ENCODE measurements around the gene ZDHHC21. TPM values are rescaled to one million over a fixed set of nuclear protein-coding genes. Genes with fewer than 3 reads are reported as not detected.

Gene ZDHHC21
- polyA plus RNA-seq, 4 donors: 3.2 to 15.4 (median 4.9) TPM

DNA sequence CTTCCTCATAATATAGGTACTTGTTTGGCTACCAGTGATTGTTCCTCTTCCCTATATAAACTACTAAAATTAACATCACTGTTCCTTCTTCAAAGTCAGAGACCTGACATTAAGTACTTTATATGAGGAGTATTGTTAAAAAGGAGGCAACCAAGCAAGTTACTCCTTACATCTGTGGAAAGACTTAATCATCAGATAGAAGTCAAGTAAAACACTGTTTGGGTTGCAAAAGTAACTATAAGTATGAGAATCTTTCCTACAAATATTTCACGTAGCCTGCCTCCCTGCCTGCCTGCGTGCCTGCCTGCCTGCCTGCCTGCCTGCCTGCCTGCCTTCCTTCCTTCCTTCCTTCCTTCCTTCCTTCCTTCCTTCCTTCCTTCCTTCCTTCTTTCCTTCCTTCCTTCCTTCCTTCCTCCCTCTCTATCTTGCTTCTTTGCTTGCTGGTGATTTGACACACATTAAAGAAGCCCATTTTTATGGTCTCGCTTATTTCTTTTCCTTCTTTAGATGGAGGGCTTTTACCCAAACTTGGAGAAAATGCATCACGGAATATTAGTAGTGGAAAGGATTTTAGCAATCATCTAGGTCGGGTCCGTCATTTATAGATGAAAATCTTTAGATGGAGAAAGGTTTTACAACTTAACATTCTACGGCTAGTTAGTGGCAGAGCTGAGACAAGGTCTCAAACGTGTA, 26.1 kb upstream of the ZDHHC21 start:
- no peak overlapping the region for H3K4me3 ChIP-seq (ENCODE audit: low read depth in 1 of 3, low read length in 3 of 3)
- no peak overlapping the region for H3K27ac ChIP-seq (ENCODE audit: low read depth in 1 of 3, low read length in 2 of 3)
- H3K4me1 ChIP-seq (ENCODE audit: control insufficient read depth in 3 of 3, insufficient read depth in 2 of 3, low read depth in 1 of 3, low read length in 2 of 3): no peaks in the 10 kb centered on the region
- FAIRE-seq: no peak
- H3K36me3 ChIP-seq (ENCODE audit: control insufficient read depth in 3 of 3, insufficient read depth in 2 of 3, low read depth in 1 of 3, low read length in 3 of 3): no peaks in the 10 kb centered on the region
- peaks cover 0 to 1% (median 0%) of the 10 kb centered on the region in 3 donors for H3K27me3 ChIP-seq (ENCODE audit: control insufficient read depth in 3 of 3, insufficient read depth in 3 of 3, low read length in 3 of 3)
- WGBS, 3 donors: 69 to 77% (median 77%) methylated on average over 8 of the region's 8 CpGs
- no peak for DNase-seq
- no peaks in the 10 kb centered on the region for H3K9me3 ChIP-seq (ENCODE audit: control insufficient read depth in 2 of 2, insufficient read depth in 1 of 2, low read depth in 1 of 2, low read length in 1 of 2)

DNA sequence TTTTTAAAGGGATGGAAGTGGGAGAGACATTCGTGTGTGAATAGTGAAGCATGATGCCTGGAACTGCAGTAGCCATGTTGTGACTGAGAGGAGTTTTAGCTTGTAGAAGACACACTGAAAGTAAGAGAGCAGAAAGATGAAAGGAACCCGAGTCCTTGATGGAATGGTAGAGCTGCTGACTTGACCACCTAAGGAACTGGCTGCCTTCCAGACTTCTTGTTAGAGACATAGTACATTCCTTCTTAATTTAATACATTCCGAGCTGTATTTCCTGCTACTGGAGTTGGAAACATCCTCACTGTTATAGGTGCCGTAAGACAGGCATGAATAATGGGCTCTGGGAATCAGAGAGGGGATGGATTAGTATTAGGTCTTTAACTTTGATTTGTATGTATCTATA, 21.9 kb upstream of the ZDHHC21 start:
- H3K27ac ChIP-seq (ENCODE audit: low read depth in 1 of 3, low read length in 2 of 3): no peak overlapping the region
- H3K4me1 ChIP-seq (ENCODE audit: control insufficient read depth in 3 of 3, insufficient read depth in 2 of 3, low read depth in 1 of 3, low read length in 2 of 3): no peaks in the 10 kb centered on the region
- peaks cover 0 to 1% (median 0%) of the 10 kb centered on the region in 3 donors for H3K27me3 ChIP-seq (ENCODE audit: control insufficient read depth in 3 of 3, insufficient read depth in 3 of 3, low read length in 3 of 3)
- H3K4me3 ChIP-seq (ENCODE audit: low read depth in 1 of 3, low read length in 3 of 3): no peak overlapping the region
- 74 to 83% (median 78%) methylated on average over 4 of the region's 4 CpGs for WGBS, 3 donors
- no peaks in the 10 kb centered on the region for H3K36me3 ChIP-seq (ENCODE audit: control insufficient read depth in 3 of 3, insufficient read depth in 2 of 3, low read depth in 1 of 3, low read length in 3 of 3)
- H3K9me3 ChIP-seq (ENCODE audit: control insufficient read depth in 2 of 2, insufficient read depth in 1 of 2, low read depth in 1 of 2, low read length in 1 of 2): no peaks in the 10 kb centered on the region
- DNase-seq (no peak), FAIRE-seq (no peak)

DNA sequence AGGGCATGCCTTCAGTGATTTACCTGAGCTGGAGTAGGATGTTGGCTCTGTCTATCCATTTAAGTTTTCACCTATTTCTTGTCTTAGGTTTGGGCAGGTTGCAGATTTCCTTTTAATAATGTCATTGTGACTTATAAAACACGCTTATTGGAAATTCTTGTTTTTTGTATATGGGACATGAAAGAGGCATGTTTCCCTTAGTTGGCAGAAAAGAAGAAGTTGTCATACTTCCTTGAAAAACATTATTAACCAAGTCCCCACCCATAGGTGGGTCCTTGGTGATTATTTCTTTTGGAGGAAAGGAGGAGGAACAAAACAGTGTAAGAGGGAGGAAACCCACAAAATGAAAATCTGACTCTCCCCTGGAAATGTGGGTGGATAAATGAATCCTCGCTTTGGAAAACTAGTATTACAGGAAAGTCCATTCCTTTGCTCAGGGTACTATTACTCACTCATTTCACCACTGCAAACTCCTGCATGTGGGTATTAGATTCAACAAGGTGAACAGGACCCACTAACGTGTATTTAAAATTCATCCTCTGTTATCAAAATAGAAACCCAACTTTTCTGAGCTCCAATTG, 20.0 kb upstream of the ZDHHC21 start:
- Histone ChIP-seq H3K27me3 (ENCODE audit: control insufficient read depth in 3 of 3, insufficient read depth in 3 of 3, low read length in 3 of 3) (no peaks in the 10 kb centered on the region), H3K27ac (ENCODE audit: low read depth in 1 of 3, low read length in 2 of 3) (no peak overlapping the region), H3K36me3 (ENCODE audit: control insufficient read depth in 3 of 3, insufficient read depth in 2 of 3, low read depth in 1 of 3, low read length in 3 of 3) (no peaks in the 10 kb centered on the region), H3K4me3 (ENCODE audit: low read depth in 1 of 3, low read length in 3 of 3) (no peak overlapping the region), H3K4me1 (ENCODE audit: control insufficient read depth in 3 of 3, insufficient read depth in 2 of 3, low read depth in 1 of 3, low read length in 2 of 3) (no peaks in the 10 kb centered on the region), H3K9me3 (ENCODE audit: control insufficient read depth in 2 of 2, insufficient read depth in 1 of 2, low read depth in 1 of 2, low read length in 1 of 2) (no peaks in the 10 kb centered on the region)
- 81 to 88% (median 83%) methylated on average over 3 of the region's 3 CpGs for WGBS, 3 donors
- no peak for FAIRE-seq
- no peak for DNase-seq

DNA sequence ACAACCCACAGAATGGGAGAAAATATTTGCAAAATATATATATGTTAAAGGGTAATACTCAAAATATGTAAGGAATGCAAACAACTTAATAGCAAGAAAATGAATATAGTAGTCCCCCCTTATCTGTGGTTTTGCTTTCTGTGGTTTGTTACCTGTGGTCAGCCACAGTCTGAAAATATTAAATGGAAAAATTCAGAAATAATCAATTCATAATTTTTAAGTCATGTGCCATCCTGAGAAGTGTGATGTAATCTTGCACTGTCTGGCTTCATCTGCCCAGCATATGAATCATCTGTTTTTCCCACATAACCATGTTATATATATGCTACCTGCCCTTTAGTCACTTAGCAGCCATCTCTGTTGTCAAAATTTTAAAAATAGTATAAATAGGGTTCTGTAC, 17.6 kb upstream of the ZDHHC21 start:
- Histone ChIP-seq H3K36me3 (ENCODE audit: control insufficient read depth in 3 of 3, insufficient read depth in 2 of 3, low read depth in 1 of 3, low read length in 3 of 3) (no peaks in the 10 kb centered on the region), H3K4me3 (ENCODE audit: low read depth in 1 of 3, low read length in 3 of 3) (no peak overlapping the region), H3K9me3 (ENCODE audit: control insufficient read depth in 2 of 2, insufficient read depth in 1 of 2, low read depth in 1 of 2, low read length in 1 of 2) (no peaks in the 10 kb centered on the region), H3K27me3 (ENCODE audit: control insufficient read depth in 3 of 3, insufficient read depth in 3 of 3, low read length in 3 of 3) (no peaks in the 10 kb centered on the region), H3K27ac (ENCODE audit: low read depth in 1 of 3, low read length in 2 of 3) (no peak overlapping the region), H3K4me1 (ENCODE audit: control insufficient read depth in 3 of 3, insufficient read depth in 2 of 3, low read depth in 1 of 3, low read length in 2 of 3) (no peaks in the 10 kb centered on the region)
- DNase-seq: no peak
- no peak for FAIRE-seq

DNA sequence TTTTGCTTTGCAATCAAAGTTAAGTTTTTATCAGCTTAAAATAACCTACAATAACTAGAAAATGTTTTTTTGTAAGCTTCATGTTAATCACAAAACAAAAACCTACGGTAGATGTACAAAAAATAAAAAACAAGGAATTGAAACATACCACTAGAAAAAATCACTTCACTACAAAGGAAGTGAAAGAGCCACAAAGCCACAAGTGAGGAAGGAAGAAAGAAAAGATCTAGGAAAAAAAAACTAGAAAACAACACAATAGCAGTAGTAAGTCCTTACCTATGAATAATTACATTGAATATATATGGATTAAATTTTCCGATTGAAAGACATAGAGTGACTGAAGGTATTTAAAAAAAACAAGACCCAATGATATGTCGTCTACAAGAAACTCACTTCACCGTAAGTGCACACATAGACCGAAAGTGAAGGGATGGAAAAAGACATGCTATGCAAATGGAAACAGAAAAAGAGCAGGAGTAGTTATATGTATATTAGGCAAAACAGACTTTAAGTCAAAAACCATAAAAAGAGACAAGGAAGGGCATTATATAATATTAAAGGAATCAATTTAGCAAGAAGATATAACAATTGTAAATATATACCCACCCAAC, 13.4 kb upstream of the ZDHHC21 start:
- no peak overlapping the region for H3K4me3 ChIP-seq (ENCODE audit: low read depth in 1 of 3, low read length in 3 of 3)
- H3K9me3 ChIP-seq (ENCODE audit: control insufficient read depth in 2 of 2, insufficient read depth in 1 of 2, low read depth in 1 of 2, low read length in 1 of 2): peaks cover 0 to 10% of the 10 kb centered on the region in 2 donors
- FAIRE-seq (no peak), DNase-seq (no peak)
- H3K27ac ChIP-seq (ENCODE audit: low read depth in 1 of 3, low read length in 2 of 3): no peak overlapping the region
- 84 to 90% (median 88%) methylated on average over 5 of the region's 5 CpGs for WGBS, 3 donors
- no peaks in the 10 kb centered on the region for H3K27me3 ChIP-seq (ENCODE audit: control insufficient read depth in 3 of 3, insufficient read depth in 3 of 3, low read length in 3 of 3)
- no peaks in the 10 kb centered on the region for H3K36me3 ChIP-seq (ENCODE audit: control insufficient read depth in 3 of 3, insufficient read depth in 2 of 3, low read depth in 1 of 3, low read length in 3 of 3)
- no peaks in the 10 kb centered on the region for H3K4me1 ChIP-seq (ENCODE audit: control insufficient read depth in 3 of 3, insufficient read depth in 2 of 3, low read depth in 1 of 3, low read length in 2 of 3)

DNA sequence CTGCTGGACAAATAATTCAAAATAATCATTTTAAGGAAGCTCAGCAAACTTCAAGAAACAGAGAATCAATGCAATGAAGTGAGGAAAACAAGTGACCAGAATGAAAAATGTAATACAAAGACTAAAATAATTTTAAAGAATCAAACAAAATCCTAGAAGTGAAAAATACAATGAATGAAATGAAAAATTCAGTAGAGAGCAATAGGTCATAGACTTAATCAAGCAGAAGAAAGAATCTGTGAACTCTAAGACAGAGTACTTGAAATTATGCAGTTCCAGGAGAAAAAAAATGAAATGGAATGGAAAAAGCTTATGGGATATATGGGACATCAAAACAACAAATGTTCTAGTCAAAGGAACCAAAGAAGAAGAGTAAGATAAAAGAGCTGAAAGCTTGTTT, 11.8 kb upstream of the ZDHHC21 start:
- peaks cover 0 to 10% of the 10 kb centered on the region in 2 donors for H3K9me3 ChIP-seq (ENCODE audit: control insufficient read depth in 2 of 2, insufficient read depth in 1 of 2, low read depth in 1 of 2, low read length in 1 of 2)
- no peak overlapping the region for H3K4me3 ChIP-seq (ENCODE audit: low read depth in 1 of 3, low read length in 3 of 3)
- no peaks in the 10 kb centered on the region for H3K4me1 ChIP-seq (ENCODE audit: control insufficient read depth in 3 of 3, insufficient read depth in 2 of 3, low read depth in 1 of 3, low read length in 2 of 3)
- H3K27ac ChIP-seq (ENCODE audit: low read depth in 1 of 3, low read length in 2 of 3): no peak overlapping the region
- peaks cover 0 to 3% (median 0%) of the 10 kb centered on the region in 3 donors for H3K27me3 ChIP-seq (ENCODE audit: control insufficient read depth in 3 of 3, insufficient read depth in 3 of 3, low read length in 3 of 3)
- no peak for FAIRE-seq
- H3K36me3 ChIP-seq (ENCODE audit: control insufficient read depth in 3 of 3, insufficient read depth in 2 of 3, low read depth in 1 of 3, low read length in 3 of 3): no peaks in the 10 kb centered on the region
- no peak for DNase-seq

DNA sequence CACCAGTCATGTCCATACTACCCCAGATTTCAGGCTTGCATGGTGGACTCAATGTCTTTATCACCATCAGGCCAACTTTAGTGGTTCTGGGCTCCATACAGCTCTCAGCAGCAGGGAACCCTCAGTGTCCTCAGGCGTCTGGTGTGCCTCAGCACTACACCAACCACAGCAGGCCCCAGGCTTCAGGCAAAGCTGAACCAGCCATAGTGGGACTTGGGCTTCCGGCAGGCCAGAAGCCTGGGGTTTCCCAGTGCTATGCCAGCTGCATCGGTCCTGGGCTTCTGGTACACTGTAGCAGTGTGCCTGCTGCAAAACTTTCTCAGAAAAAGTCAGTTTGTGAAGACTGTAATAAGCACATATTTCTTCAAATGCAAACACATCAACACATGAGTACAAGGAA, 11.0 kb upstream of the ZDHHC21 start:
- Histone ChIP-seq H3K36me3 (ENCODE audit: control insufficient read depth in 3 of 3, insufficient read depth in 2 of 3, low read depth in 1 of 3, low read length in 3 of 3) (no peaks in the 10 kb centered on the region), H3K4me3 (ENCODE audit: low read depth in 1 of 3, low read length in 3 of 3) (no peak overlapping the region), H3K27me3 (ENCODE audit: control insufficient read depth in 3 of 3, insufficient read depth in 3 of 3, low read length in 3 of 3) (peaks cover 0 to 3% (median 0%) of the 10 kb centered on the region in 3 donors), H3K9me3 (ENCODE audit: control insufficient read depth in 2 of 2, insufficient read depth in 1 of 2, low read depth in 1 of 2, low read length in 1 of 2) (peaks cover 0 to 10% of the 10 kb centered on the region in 2 donors), H3K27ac (ENCODE audit: low read depth in 1 of 3, low read length in 2 of 3) (no peak overlapping the region), H3K4me1 (ENCODE audit: control insufficient read depth in 3 of 3, insufficient read depth in 2 of 3, low read depth in 1 of 3, low read length in 2 of 3) (no peaks in the 10 kb centered on the region)
- no peak for FAIRE-seq
- WGBS, 3 donors: 87 to 95% (median 88%) methylated on average over 3 of the region's 3 CpGs
- DNase-seq: no peak

DNA sequence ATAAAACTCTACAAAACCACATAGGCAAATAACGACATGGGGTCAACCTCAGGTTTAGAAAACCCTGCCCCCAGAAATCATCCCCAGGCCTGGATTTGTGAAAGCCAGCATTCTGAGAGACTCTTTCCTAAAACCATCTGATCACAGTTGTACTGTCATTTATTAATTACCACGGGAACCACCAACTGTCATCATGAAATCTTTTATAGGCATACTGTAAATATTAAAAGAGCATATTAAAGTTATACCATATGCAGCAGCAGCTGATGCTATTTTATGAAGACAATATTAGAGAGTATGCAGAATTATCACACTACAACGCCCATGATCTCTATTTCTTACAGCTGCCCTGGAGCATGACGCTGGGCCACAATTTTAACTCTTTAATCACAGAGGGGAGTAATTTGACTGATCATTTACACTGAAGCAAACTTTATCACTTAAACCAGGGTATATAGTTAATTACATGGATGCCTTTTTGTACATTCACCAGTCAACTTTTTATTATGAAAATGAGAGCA, 9.0 kb upstream of the ZDHHC21 start:
- Histone ChIP-seq H3K36me3 (ENCODE audit: control insufficient read depth in 3 of 3, insufficient read depth in 2 of 3, low read depth in 1 of 3, low read length in 3 of 3) (no peaks in the 10 kb centered on the region), H3K4me1 (ENCODE audit: control insufficient read depth in 3 of 3, insufficient read depth in 2 of 3, low read depth in 1 of 3, low read length in 2 of 3) (no peaks in the 10 kb centered on the region), H3K27me3 (ENCODE audit: control insufficient read depth in 3 of 3, insufficient read depth in 3 of 3, low read length in 3 of 3) (peaks cover 0 to 3% (median 0%) of the 10 kb centered on the region in 3 donors), H3K9me3 (ENCODE audit: control insufficient read depth in 2 of 2, insufficient read depth in 1 of 2, low read depth in 1 of 2, low read length in 1 of 2) (peaks cover 0 to 10% of the 10 kb centered on the region in 2 donors), H3K27ac (ENCODE audit: low read depth in 1 of 3, low read length in 2 of 3) (no peak overlapping the region), H3K4me3 (ENCODE audit: low read depth in 1 of 3, low read length in 3 of 3) (no peak overlapping the region)
- DNase-seq (no peak), FAIRE-seq (no peak)
- WGBS, 3 donors: 37 to 56% (median 53%) methylated on average over 4 of the region's 4 CpGs

All from small intestine (tissue), 7 donors.